HG03354 (cell line): ENCODE data around the gene NEDD4.
"Not testable (repeated sequence)": the region's sequence is repeated elsewhere in the genome, so short reads cannot be mapped to it uniquely, and the experiment has no call there.

ENCODE experiments used
- ATAC-seq: cut with Tn5 transposase; IDR thresholded peaks from one replicate; pipeline ENCODE4 v1.9.1; 2021; ENCODE audit warnings: mild to moderate bottlenecking; ENCODE audit not compliant: unreplicated experiment, poor library complexity, severe bottlenecking

NEDD4 gene

GRCh38 chr15:55795031-55795430 is 198.4 kb downstream of the NEDD4 start:
- no peak for ATAC-seq

GRCh38 chr15:55791551-55792400 is 201.6 kb downstream of the NEDD4 start:
- ATAC-seq: no peak

- ATAC-seq: no peak
Measured at GRCh38 chr15:55789066-55789660, 204.2 kb downstream of the NEDD4 start.

GRCh38 chr15:55786341-55786740 is 207.1 kb downstream of the NEDD4 start:
- no peak for ATAC-seq

- not testable (repeated sequence) for ATAC-seq
Measured at GRCh38 chr15:55785593-55785992, 207.8 kb downstream of the NEDD4 start.

- ATAC-seq: no peak
Measured at GRCh38 chr15:55784286-55784685, 209.1 kb downstream of the NEDD4 start.

GRCh38 chr15:55782901-55783300 is 210.5 kb downstream of the NEDD4 start:
- ATAC-seq: no peak

- no peak for ATAC-seq
Measured at GRCh38 chr15:55780292-55780691, 213.1 kb downstream of the NEDD4 start.

GRCh38 chr15:55778932-55779331 is 214.5 kb downstream of the NEDD4 start:
- no peak for ATAC-seq
